Type B pancreatic cell (in vitro differentiated cells): ENCODE results near the gene CACNG1. TPM values are rescaled to one million over a fixed set of nuclear protein-coding genes. Genes with fewer than 3 reads are reported as not detected.

Source experiments
- DNase-seq: peaks from one replicate; pipeline ENCODE4 v3.0.0; 2021; ENCODE audit warnings: mixed read lengths; ENCODE audit not compliant: unreplicated experiment; ENCODE audit errors: extremely low spot score
- H3K27ac Mint-ChIP-seq: 2 replicates; pipeline ENCODE4 v1.8.0; 2021; ENCODE audit warnings: mild to moderate bottlenecking, mixed read lengths
- H3K27me3 Mint-ChIP-seq: 2 replicates; pipeline ENCODE4 v1.8.0; 2021; ENCODE audit warnings: mixed read lengths
- H3K36me3 Mint-ChIP-seq: 2 replicates; pipeline ENCODE4 v1.8.0; 2021; ENCODE audit warnings: mixed read lengths
- H3K4me1 Mint-ChIP-seq: one replicate; pipeline ENCODE4 v1.8.0; 2021; ENCODE audit warnings: mixed read lengths; ENCODE audit not compliant: unreplicated experiment
- H3K4me3 Mint-ChIP-seq: 2 replicates; pipeline ENCODE4 v1.8.0; 2021; ENCODE audit warnings: mild to moderate bottlenecking, mixed read lengths
- H3K9me3 Mint-ChIP-seq: 2 replicates; pipeline ENCODE4 v1.8.0; 2021; ENCODE audit warnings: mixed read lengths
- CTCF ChIP-seq: fragments of 200-600 bp; sonication (generic); conservative IDR thresholded peaks from 2 replicates; pipeline ENCODE4 v1.5.0; 2021; ENCODE audit warnings: antibody characterized with exemption, mild to moderate bottlenecking
- total RNA-seq: library from RNA; stranded (reverse); gene quantifications from 2 replicates; pipeline ENCODE4 v1.2.1, GENCODE V29; 2021; ENCODE audit warnings: low replicate concordance

Gene CACNG1
- total RNA-seq, 1 donor from 2014 or later = 0.24 TPM

- no peak for DNase-seq
- no peaks in the 10 kb centered on the region for H3K27me3 Mint-ChIP-seq
- peaks cover 17% of the 10 kb centered on the region for H3K4me1 Mint-ChIP-seq
- no peaks in the 10 kb centered on the region for H3K36me3 Mint-ChIP-seq
- H3K27ac Mint-ChIP-seq = no peak overlapping the region
- H3K4me3 Mint-ChIP-seq = no peak overlapping the region
- no peak for TF ChIP-seq CTCF
- no peaks in the 10 kb centered on the region for H3K9me3 Mint-ChIP-seq
Measured at GRCh38 chr17:67021196-67021595, 23.2 kb upstream of the CACNG1 start.

- no peak for TF ChIP-seq CTCF
- Mint-ChIP-seq H3K36me3 (no peaks in the 10 kb centered on the region), H3K4me3 (no peak overlapping the region), H3K4me1 (peaks cover 17% of the 10 kb centered on the region), H3K27ac (no peak overlapping the region), H3K27me3 (no peaks in the 10 kb centered on the region), H3K9me3 (no peaks in the 10 kb centered on the region)
- DNase-seq = no peak
Measured at GRCh38 chr17:67021743-67022450, 22.5 kb upstream of the CACNG1 start.

- DNase-seq = no peak
- Mint-ChIP-seq H3K4me3 (no peak overlapping the region), H3K27ac (no peak overlapping the region), H3K9me3 (no peaks in the 10 kb centered on the region), H3K36me3 (no peaks in the 10 kb centered on the region), H3K27me3 (no peaks in the 10 kb centered on the region), H3K4me1 (peaks cover 17% of the 10 kb centered on the region)
- TF ChIP-seq CTCF = no peak
Measured at GRCh38 chr17:67022451-67022810, 21.9 kb upstream of the CACNG1 start.

GRCh38 chr17:67024736-67025135 is 19.6 kb upstream of the CACNG1 start:
- no peaks in the 10 kb centered on the region for H3K36me3 Mint-ChIP-seq

GRCh38 chr17:67025216-67025792 is 19.1 kb upstream of the CACNG1 start:
- TF ChIP-seq CTCF = no peak
- DNase-seq = no peak
- no peaks in the 10 kb centered on the region for H3K4me1 Mint-ChIP-seq

More at GRCh38 chr17:67024736-67025135, 19.6 kb upstream of the CACNG1 start:
- no peak overlapping the region for H3K4me3 Mint-ChIP-seq
- no peak for TF ChIP-seq CTCF
- no peaks in the 10 kb centered on the region for H3K4me1 Mint-ChIP-seq
- no peak overlapping the region for H3K27ac Mint-ChIP-seq
- no peaks in the 10 kb centered on the region for H3K9me3 Mint-ChIP-seq
- no peaks in the 10 kb centered on the region for H3K27me3 Mint-ChIP-seq
- no peak for DNase-seq

More at GRCh38 chr17:67025216-67025792, 19.1 kb upstream of the CACNG1 start:
- no peaks in the 10 kb centered on the region for H3K27me3 Mint-ChIP-seq
- no peak overlapping the region for H3K27ac Mint-ChIP-seq
- no peaks in the 10 kb centered on the region for H3K9me3 Mint-ChIP-seq
- H3K36me3 Mint-ChIP-seq = no peaks in the 10 kb centered on the region
- no peak overlapping the region for H3K4me3 Mint-ChIP-seq
